Stimulated activated CD8-positive, alpha-beta memory T cell treated with anti-CD3 and anti-CD28 coated beads, Interleukin-12 subunit alpha, Interleukin-12 subunit beta, amount 100 ng/mL, for 1 hour (primary cell): ENCODE results near the gene CAB39.
A peak's percentile ranks its signal among the peaks of the same experiment; 100 is the strongest.

ENCODE experiments used
- DNase-seq: peaks from one replicate; pipeline ENCODE4 v3.0.0-alpha.2; 2020; ENCODE audit warnings: low read depth

The CAB39 gene

DNA sequence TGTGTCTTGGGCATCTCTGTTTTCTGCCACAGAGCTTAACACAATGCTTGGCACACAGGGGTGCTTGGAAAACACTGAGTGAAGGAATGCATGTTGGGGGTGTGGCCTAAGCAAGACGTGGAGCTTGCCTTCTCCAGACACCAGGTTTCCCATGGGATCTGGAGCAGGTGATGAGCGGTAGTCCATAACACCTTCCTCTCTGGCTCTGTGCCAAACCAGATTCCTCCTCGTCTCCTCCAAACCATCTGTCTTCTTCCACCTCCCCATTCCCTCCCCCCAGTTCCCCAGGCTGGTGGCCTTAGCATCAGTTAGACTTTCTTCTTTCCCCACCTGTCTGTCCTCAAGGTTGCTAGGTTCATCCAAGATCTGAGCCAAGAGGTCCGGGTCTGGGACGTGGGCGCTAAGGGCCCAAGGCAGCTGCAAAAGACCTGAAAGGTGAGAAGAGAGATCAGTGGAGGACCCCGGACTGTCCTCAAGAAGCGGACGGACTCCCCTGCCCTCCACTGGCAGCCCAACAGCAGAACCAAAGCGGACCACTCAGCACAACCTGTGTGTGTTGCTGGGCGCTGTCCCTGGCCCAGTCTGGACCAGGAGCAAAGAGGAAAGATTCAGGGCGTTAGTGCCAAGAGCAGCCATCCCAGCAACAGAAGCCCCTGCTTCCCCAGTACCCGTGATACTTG is 150.9 kb downstream of the CAB39 start:
- DNase-seq, result no peak

- DNase-seq, result no peak
These were observed 151.5 kb downstream of the CAB39 start for GRCh38 chr2:230864122-230864604.

DNA sequence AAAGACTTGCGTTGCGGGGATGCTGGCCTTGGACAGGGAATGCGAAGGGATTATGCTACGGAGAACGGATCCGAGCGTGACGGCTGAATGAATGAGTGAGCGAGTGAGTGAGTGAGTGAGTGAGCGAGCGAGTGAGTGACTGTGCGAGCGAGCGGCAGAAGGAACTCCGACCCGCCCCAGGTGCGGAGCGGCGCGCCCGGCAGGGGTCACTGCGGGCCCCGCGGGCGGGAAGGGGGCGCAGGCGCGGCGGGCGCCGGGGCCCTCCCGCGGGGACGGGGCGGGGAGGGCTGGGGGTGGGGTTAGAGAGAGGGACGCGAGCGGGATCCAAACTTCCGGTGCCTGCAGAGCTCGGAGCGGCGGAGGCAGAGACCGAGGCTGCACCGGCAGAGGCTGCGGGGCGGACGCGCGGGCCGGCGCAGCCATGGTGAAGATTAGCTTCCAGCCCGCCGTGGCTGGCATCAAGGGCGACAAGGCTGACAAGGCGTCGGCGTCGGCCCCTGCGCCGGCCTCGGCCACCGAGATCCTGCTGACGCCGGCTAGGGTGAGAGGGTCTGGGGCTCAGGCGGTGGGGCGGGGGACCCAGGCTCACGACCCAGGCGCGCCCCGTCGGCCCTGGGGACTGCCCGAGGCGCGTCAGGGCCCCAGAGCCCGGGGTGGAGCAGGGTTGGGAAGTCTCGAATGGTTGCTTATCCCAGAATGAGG is 152.1 kb downstream of the CAB39 start, which contains the start of gene ITM2C:
Gene ITM2C, plus strand, starts transcription at position 338 of the 702 bp plus-strand sequence. Its CDS starts 84 bp downstream, at position 422.
- peak; percentile 50 for DNase-seq

DNA sequence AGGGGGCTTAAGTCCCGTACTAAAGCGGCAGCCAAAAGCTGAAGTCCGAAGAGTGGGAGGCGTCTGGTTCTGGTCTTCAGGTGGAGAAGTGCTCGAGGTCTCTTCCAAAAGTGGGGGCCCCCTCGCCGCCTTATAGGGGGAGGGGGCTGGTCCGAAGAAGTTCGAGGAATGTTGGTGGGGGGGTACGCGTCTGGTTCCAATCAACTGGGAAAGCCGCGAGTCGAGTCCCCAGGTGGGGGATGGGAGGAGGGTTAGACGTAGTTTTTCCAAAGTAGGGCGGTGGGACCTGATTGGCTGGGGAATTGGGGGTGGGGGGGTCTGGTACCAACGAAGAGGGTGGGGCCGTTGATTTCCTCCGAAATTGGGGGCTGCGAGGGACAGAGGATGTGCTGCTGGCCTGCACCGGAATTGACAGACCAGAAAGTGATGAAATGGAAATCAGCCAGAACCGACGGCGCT is 152.7 kb downstream of the CAB39 start:
- DNase-seq, result no peak

DNA sequence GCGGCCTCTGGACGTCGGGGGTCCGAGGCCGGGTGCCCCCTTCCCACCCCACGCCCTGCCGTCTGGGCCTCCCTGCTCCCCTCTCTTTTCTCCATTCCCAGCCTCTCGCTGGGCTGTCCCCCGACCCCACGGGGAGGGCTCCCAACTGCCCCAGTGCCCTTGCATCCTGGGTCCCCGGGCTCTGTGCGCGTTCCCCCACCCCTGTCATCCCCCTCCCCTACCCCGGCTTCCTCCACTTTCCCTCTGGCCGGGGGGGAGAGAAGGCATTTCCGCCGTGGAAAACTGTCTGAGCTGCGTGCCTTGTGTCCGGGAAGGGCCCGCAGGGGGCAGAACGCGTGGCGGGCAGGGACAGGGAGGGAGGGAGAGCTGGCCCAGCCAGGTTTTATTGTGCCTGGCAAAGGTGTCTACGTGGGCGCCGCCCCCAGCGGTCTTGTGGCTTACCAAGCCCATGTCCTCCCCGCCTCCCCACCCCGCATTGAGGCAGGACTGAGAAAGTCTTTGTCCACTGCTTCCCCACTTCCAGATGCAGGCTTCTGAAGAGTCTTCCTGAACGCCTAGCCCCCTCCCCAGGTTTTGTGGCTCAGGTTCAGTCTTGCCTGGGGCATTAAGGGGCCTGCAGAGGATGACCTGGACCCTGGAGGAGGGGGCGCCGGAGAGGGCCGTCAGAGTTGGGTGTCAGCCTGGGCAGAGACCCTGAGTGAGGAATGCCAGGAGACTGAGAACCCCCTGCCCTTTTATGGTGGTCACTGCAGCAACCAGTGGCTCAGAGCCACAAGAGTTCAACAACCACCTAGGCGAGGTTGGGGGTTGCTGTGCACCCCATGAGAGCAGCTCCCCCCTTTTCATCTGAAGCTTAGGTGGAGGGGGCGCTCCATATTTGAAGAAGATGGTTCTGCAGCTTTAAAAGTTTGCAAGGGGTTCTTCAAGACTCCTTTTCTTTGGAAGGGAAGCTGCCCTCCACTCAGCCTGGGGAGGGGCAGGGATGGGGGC is 153.4 kb downstream of the CAB39 start:
- DNase-seq, result no peak

- DNase-seq, result peak; percentile 49
These were observed 154.3 kb downstream of the CAB39 start for GRCh38 chr2:230866756-230867523.

DNA sequence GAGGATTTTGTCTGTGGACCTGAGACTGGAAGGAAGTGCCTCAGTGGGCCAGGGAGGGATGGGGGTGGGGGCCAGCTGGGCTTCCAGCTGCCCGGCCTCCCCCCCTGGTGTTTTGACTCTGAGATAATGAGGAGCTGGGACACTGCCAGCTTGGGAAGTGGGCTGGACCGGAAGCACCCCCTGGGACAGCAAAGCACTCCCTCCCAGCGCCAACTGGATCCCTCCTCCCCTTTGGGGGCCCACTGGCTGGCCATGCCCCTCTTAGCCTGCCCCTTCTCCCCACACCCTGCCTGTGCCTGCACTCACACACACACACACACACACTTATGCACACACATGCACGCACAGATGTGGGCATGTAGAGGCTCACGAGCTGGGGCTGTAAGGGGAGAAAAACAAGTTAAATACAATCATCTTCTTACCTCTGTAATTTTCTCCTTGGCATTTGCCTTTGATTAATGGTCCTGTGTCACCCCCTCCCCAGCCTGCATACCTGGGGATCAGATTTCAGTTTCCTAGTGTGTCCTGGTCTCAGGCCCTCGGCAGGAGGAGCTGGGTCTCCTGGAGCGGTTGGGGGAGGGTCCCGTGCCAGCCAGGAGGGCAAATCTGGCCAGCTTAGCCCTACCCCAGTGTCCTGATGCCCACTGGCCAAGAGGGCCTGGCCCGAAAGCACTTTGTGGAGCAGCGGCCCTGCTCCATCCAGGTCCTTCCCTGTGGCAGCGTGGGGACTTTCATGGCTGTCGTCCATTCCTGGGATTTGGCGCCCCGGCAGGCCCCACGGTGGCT is 155.7 kb downstream of the CAB39 start:
- DNase-seq, result no peak

DNA sequence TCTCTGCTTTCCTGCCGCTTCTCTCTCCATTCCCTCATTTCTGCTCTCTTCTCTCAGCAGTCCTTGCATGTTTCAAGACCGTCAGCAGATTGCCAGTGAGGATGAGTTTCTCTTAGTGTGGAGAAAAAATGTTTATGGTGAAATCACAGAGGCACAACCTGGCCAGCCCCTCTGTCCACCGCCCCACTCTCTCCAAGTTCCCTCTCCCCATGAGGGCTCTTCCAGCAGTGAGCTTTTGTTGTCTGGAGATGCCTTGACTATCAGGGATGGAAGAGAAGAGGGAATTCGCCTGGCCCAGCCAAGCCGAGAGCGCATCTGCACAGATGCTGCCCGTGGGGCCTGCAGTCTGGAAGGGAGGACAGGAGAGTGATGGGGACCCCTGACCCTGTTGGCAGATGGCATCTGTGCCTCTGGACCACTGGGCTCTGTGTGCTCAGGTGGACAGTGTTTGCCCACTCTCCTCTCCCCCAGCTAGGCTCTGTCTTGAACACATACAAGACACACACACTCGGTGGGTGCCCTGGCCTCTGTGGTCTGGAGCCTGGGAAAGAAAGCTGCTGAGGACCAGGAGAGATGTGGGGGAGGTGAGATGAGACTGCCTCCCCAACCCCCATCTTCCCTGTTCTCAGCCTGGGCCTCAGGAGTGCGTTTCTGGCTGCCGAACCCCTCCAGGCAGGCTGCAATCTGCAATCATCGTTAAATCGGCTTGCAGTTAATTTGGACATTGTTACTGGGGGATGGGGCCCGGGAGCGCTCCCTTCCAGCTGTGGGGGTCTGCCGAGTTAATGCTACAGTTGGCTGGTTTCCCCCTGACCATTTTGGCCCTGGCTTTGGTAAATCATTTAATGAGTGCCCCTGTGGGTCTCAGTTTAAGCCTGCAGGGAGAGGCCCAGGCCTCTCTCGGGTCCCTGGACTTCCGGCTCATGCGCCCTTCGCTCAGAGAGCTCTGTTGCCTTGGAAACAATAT is 156.6 kb downstream of the CAB39 start:
- DNase-seq, result no peak

GRCh38 chr2:230869914-230870543 is 157.4 kb downstream of the CAB39 start:
- DNase-seq, result no peak
